HG02798 (cell line): ENCODE results near the gene ACOT11.
"Not testable (repeated sequence)": the region's sequence is repeated elsewhere in the genome, so short reads cannot be mapped to it uniquely, and the experiment has no call there.

ENCODE experiments used
- ATAC-seq: cut with Tn5 transposase; IDR thresholded peaks from one replicate; pipeline ENCODE4 v1.9.1; 2021; ENCODE audit warnings: mild to moderate bottlenecking; ENCODE audit not compliant: unreplicated experiment, poor library complexity

ACOT11 gene

DNA sequence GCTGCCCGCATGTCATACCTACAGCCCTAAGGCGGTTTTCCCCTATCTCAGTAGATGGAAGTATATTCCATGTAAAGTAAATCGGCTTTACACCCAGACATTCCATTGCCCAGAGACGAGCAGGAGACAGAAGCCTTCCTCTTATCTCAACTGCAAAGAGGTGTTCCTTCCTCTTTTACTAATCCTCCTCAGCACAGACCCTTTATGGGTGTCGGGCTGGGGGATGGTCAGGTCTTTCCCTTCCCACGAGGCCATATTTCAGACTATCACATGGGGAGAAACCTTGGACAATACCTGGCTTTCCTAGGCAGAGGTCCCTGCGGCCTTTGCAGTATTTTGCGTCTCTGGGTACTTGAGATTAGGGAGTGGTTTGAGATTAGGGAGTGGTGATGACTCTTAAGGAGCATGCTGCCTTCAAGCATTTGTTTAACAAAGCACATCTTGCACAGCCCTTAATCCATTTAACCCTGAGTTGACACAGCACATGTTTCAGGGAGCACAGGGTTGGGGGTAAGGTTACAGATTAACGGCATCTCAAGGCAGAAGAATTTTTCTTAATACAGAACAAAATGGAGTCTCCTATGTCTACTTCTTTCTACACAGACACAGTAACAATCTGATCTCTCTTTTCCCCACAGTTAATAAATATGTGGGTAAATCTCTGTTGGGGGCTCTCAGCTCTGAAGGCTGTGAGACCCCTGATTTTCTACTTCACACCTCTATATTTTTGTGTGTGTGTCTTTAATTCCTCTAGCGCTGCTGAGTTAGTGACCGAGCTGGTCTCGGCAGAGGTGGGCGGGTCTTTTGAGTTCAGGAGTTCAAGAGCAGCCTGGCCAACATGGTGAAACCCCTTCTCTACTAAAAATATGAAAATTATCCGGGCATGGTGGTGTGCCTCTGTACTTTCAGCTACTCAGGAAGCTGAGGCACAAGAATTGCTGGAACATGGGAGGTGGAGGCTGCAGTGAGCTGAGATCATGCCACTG, 88.7 kb downstream of the ACOT11 start:
- not testable (repeated sequence) for ATAC-seq

DNA sequence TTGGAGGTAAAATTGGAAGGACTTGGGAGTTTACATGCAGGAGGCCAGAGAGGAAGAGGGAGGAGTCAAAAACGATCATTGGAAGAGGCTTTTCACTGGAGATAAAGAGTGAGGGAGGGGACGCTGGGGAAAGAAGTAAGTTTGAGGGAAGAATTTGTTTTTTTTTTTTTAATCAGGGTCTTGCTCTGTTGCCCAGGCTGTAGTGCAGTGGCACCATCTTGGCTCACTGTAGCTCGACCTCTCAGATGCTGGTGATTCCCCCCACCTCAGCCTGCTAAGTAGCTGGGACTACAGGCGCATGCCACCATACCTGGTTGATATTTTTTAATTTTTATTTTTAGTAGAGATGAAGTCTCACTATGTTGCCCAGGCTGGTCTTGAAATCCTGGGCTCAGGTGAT, 92.3 kb downstream of the ACOT11 start:
- ATAC-seq, result no peak

GRCh38 chr1:54640863-54641836, 93.1 kb downstream of the ACOT11 start, which contains the start of gene MROH7:
Gene MROH7 (plus strand): TSS chr1:54641786. CDS start chr1:54652927, 11,141 bp downstream.
- no peak for ATAC-seq

GRCh38 chr1:54643736-54644135, 95.7 kb downstream of the ACOT11 start:
- ATAC-seq, result no peak

DNA sequence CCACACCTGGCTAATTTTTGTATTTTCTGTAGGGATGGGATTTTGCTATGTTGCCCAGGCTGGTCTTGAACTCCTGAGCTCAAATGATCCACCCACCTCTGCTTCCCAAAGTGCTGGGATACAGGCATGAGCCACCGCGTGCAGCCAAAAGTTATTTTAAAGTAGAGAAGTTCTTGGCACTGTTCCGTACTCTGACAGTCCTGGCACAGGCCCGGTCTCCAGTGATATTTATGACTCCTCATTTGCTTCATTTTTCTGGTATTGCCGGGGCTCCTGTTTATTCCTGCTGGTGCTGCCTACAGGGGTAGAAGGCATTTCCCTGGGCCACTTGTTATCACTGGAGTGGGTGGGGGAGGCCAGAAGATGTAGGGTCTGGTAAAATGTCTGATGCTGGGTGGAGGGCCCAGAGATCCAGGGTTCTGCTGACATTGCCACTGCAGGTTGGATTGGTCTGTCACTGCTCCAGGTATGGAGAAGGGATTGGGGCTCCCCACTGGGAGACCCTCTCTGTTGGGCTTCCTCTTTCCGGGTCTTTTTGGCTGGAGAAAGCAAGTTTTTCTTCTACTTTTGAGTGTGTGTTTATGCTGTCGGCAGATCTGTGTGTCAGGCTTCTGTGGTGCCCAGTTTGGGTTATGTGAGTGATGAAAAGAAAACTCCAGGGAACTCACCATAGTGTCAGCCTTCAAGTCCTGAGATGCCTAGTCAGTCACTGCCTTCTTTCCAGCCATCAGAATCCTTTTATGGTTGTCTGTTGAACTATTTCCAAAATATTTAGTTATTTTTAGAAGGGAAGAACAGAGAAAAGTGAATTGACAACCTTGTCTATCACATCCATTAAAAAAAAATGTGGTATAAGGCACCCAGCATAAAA, 98.0 kb downstream of the ACOT11 start:
- ATAC-seq, result no peak

GRCh38 chr1:54649130-54649898, 101.3 kb downstream of the ACOT11 start:
- no peak for ATAC-seq

DNA sequence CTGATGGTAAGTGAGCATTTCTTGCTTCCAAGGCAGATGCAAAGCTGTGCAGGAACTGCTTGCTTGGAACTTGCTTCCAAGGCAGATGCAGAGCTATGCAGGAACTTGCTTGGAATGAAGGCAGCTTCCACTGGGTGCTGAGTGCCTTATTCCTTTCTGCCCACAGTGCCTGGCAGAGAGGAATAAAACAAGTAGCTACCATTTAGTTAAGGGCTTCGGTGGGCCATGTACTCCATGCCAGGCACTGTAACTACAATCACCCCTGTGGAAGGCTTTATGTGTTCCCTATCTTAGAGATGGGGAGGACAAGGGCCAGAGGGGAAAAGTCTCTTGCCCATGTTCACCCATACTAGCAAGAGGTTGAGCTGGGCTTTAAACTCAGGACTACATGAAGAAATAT, 101.9 kb downstream of the ACOT11 start:
- no peak for ATAC-seq

GRCh38 chr1:54650417-54650816, 102.4 kb downstream of the ACOT11 start:
- no peak for ATAC-seq

GRCh38 chr1:54651608-54652007, 103.6 kb downstream of the ACOT11 start:
- no peak for ATAC-seq

- no peak for ATAC-seq
These were observed 104.1 kb downstream of the ACOT11 start for GRCh38 chr1:54652168-54652567.

GRCh38 chr1:54653036-54653435, 105.0 kb downstream of the ACOT11 start:
- ATAC-seq, result no peak

- ATAC-seq, result no peak
These were observed 110.3 kb downstream of the ACOT11 start for GRCh38 chr1:54658164-54658913.
